ENCODE results near the gene HS3ST6.
"Not testable (repeated sequence)": the region's sequence is repeated elsewhere in the genome, so short reads cannot be mapped to it uniquely, and the experiment has no call there.

The HS3ST6 gene

GRCh38 chr16:1918351-1919326, at the start of gene HS3ST6:
TSS of gene HS3ST6 (minus strand) at chr16:1918415. CDS start at chr16:1918323, 92 bp downstream.
- DNase-seq (ENCODE audit: low read depth, low spot score) = no peak

- DNase-seq (ENCODE audit: low read depth, low spot score) = no peak
Measured at GRCh38 chr16:1966460-1966859, 48.2 kb upstream of the HS3ST6 start, which contains the start of gene RNF151. TSS of gene RNF151 (plus strand) at chr16:1966856. CDS start at chr16:1966882, 26 bp downstream.

GRCh38 chr16:1965396-1966001, 47.3 kb upstream of the HS3ST6 start:
- DNase-seq (ENCODE audit: low read depth, low spot score) = no peak

GRCh38 chr16:1964506-1965395, 46.5 kb upstream of the HS3ST6 start, which contains the start of gene RPS2:
TSS of gene RPS2 (minus strand) at chr16:1964826. CDS start at chr16:1964625, 201 bp downstream.
- DNase-seq (ENCODE audit: low read depth, low spot score) = peak; percentile 99

GRCh38 chr16:1963806-1964505, 45.7 kb upstream of the HS3ST6 start:
- DNase-seq (ENCODE audit: low read depth, low spot score) = peak; percentile 35

- peak; percentile 34 for DNase-seq (ENCODE audit: low read depth, low spot score)
Measured at GRCh38 chr16:1962161-1963153, 44.2 kb upstream of the HS3ST6 start.

GRCh38 chr16:1961651-1962067, 43.4 kb upstream of the HS3ST6 start:
- DNase-seq (ENCODE audit: low read depth, low spot score) = peak; percentile 67

GRCh38 chr16:1960665-1961630, 42.7 kb upstream of the HS3ST6 start:
- DNase-seq (ENCODE audit: low read depth, low spot score) = peak; percentile 82

GRCh38 chr16:1959269-1960039, 41.2 kb upstream of the HS3ST6 start, which contains the start of gene NDUFB10:
TSS of gene NDUFB10 (plus strand) at chr16:1959538. CDS start at chr16:1959625, 87 bp downstream.
- DNase-seq (ENCODE audit: low read depth, low spot score) = peak; percentile 94

- DNase-seq (ENCODE audit: low read depth, low spot score) = peak; percentile 14
Measured at GRCh38 chr16:1958715-1959268, 40.6 kb upstream of the HS3ST6 start.

GRCh38 chr16:1958143-1958491, 39.9 kb upstream of the HS3ST6 start:
- DNase-seq (ENCODE audit: low read depth, low spot score) = not testable (repeated sequence)

- not testable (repeated sequence) for DNase-seq (ENCODE audit: low read depth, low spot score)
Measured at GRCh38 chr16:1957434-1958142, 39.4 kb upstream of the HS3ST6 start.

GRCh38 chr16:1953734-1954133, 35.5 kb upstream of the HS3ST6 start:
- no peak for DNase-seq (ENCODE audit: low read depth, low spot score)

GRCh38 chr16:1950559-1950958, 32.3 kb upstream of the HS3ST6 start:
- no peak for DNase-seq (ENCODE audit: low read depth, low spot score)

- DNase-seq (ENCODE audit: low read depth, low spot score) = no peak
Measured at GRCh38 chr16:1950047-1950446, 31.8 kb upstream of the HS3ST6 start.

GRCh38 chr16:1949507-1949906, 31.3 kb upstream of the HS3ST6 start:
- DNase-seq (ENCODE audit: low read depth, low spot score) = no peak

- DNase-seq (ENCODE audit: low read depth, low spot score) = no peak
Measured at GRCh38 chr16:1947369-1947670, 29.1 kb upstream of the HS3ST6 start.
